CD4-positive, alpha-beta memory T cell (primary cell): ENCODE results near the gene METTL1. TPM values are rescaled to one million over a fixed set of nuclear protein-coding genes. Genes with fewer than 3 reads are reported as not detected.
A peak's percentile ranks its signal among the peaks of the same experiment; 100 is the strongest.

Source experiments
- CTCF ChIA-PET: fragments of 350-600 bp; sonication (Branson Sonifier 250); formaldehyde crosslinking; loops from one replicate; lab custom pipeline; 2021; ENCODE audit warnings: inconsistent platforms; ENCODE audit not compliant: partially characterized antibody; lab: Charles Lee
- POLR2A ChIA-PET: fragments of 350-600 bp; sonication (Branson Sonifier 250); formaldehyde crosslinking; loops from one replicate; lab custom pipeline; 2021; ENCODE audit not compliant: partially characterized antibody; lab: Charles Lee
- DNase-seq, 5 donors: peaks; one replicate each; pipeline versions ENCODE4 v3.0.0 to v3.0.0-alpha.2; 2020 to 2022; ENCODE audit warnings: mixed read lengths in 1 of 5
- H3K27ac ChIP-seq: one replicate; pipeline ENCODE4 v1.7.0; 2013; ENCODE audit warnings: low read depth, low read length
- H3K27me3 ChIP-seq: 2 replicates; pipeline ENCODE4 v1.7.0; 2013; ENCODE audit warnings: mild to moderate bottlenecking, low read length, moderate library complexity; ENCODE audit not compliant: insufficient read depth
- H3K36me3 ChIP-seq: 2 replicates; pipeline ENCODE4 v1.7.0; 2013; ENCODE audit warnings: mild to moderate bottlenecking, low read length, moderate library complexity; ENCODE audit not compliant: insufficient read depth
- H3K4me1 ChIP-seq: 2 replicates; pipeline ENCODE4 v1.7.0; 2013; ENCODE audit warnings: mild to moderate bottlenecking, low read length, moderate library complexity; ENCODE audit not compliant: insufficient read depth
- H3K4me3 ChIP-seq, 2 donors: one replicate each; pipeline ENCODE4 v1.7.0; 2013; ENCODE audit warnings: low read length in 2 of 2, mild to moderate bottlenecking in 1 of 2
- H3K9me3 ChIP-seq, 2 donors: one replicate each; pipeline ENCODE4 v1.7.0; 2013; ENCODE audit warnings: low read length in 2 of 2, control low read depth in 1 of 2; ENCODE audit not compliant: control insufficient read depth in 1 of 2
- H3K27ac Mint-ChIP-seq, 7 donors: one replicate each; pipeline ENCODE4 v1.8.0; 2020 to 2021; ENCODE audit warnings: mixed read lengths in 7 of 7, mild to moderate bottlenecking in 6 of 7, inconsistent platforms in 3 of 7, moderate library complexity in 3 of 7
- H3K27me3 Mint-ChIP-seq, 2 donors: one replicate each; pipeline ENCODE4 v1.8.0; 2020 to 2021; ENCODE audit warnings: mixed read lengths in 2 of 2
- H3K36me3 Mint-ChIP-seq, 2 donors: one replicate each; pipeline ENCODE4 v1.8.0; 2020 to 2021; ENCODE audit warnings: mixed read lengths in 2 of 2, inconsistent platforms in 1 of 2, mild to moderate bottlenecking in 1 of 2
- H3K4me1 Mint-ChIP-seq, 4 donors: one replicate each; pipeline ENCODE4 v1.8.0; 2020 to 2021; ENCODE audit warnings: mixed read lengths in 4 of 4, mild to moderate bottlenecking in 1 of 4
- H3K4me3 Mint-ChIP-seq, 8 donors: one replicate each; pipeline ENCODE4 v1.8.0; 2020 to 2021; ENCODE audit warnings: mixed read lengths in 8 of 8, mild to moderate bottlenecking in 7 of 8, moderate library complexity in 6 of 8, inconsistent platforms in 3 of 8
- H3K9me3 Mint-ChIP-seq, 8 donors: one replicate each; pipeline ENCODE4 v1.8.0; 2020 to 2021; ENCODE audit warnings: mixed read lengths in 8 of 8, mild to moderate bottlenecking in 5 of 8, inconsistent platforms in 3 of 8, moderate library complexity in 1 of 8
- intact Hi-C: fragments of 100-400 bp; cut with micrococcal nuclease; formaldehyde crosslinking; loops from one replicate; pipeline ENCODE4 v1.15.1; 2023
- polyA plus RNA-seq, 2 donors: library from polyadenylated mRNA; unstranded; fragments of 300-500 nt; fragmentation: Illumina TruSeq; gene quantifications; one replicate each; pipeline ENCODE4 v1.2.3, GENCODE V29; 2021
- total RNA-seq, 2 experiments: library from RNA; stranded (reverse); gene quantifications; one replicate each; pipeline ENCODE4 v1.2.3, GENCODE V29; 2021

Gene METTL1
- total and polyA plus RNA-seq, 4 experiments from 2014 or later: 9.9 to 19.1 (median 13.6) TPM

DNA sequence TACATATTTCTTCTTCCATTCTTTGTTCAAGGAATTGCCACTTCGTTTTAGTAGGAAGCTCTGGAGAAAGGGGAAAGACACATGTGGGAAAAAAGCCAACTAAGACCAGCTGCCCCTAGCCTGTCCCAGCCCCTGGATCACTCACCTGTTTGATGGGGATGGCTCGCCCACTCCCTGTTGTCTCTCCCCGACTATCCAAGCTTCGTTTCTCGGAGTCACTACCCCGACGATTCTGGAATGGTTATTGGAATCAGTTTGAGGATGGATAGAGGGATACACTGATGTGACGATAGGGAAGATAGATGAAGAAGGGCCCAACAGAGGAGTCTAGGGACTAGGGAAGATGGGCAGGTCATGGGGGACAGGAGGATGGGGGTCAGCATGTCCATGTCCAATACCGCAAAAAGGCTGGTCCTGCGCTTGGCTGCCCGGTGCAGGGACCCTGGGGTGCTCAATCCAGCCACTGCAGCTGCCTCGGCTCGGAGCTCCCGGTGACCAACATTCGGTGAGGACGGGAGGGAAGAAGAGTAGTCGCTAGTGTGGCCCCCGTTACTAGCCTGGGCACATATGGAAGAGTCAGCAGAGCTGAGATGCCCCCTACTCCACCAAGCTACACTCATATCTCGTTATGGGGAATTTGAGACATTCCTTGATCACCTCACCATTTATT is 40.4 kb downstream of the METTL1 start:
- peaks cover 84% of the 10 kb centered on the region for H3K36me3 ChIP-seq
- no peaks in the 10 kb centered on the region for H3K27me3 ChIP-seq
- H3K4me1 ChIP-seq: peaks cover 2% of the 10 kb centered on the region
- intact Hi-C loops: no loop called here
- H3K27me3 Mint-ChIP-seq: no peaks in the 10 kb centered on the region
- ChIA-PET CTCF (interaction anchor here (0.5 to 2.7 kb wide), 3 partner anchors 10 to 87 kb away, joined by 3 to 9 read pairs (median 4); no protein-coding TSS in a partner anchor), POLR2A (interaction anchor here (0.6 to 1.9 kb wide), 6 partner anchors 9 to 50 kb away, joined by 3 to 6 read pairs (median 3); partner anchors contain the start of gene TSPAN31)
- H3K4me3 Mint-ChIP-seq: no peak overlapping the region
- H3K4me1 Mint-ChIP-seq: peaks cover 12 to 19% (median 15%) of the 10 kb centered on the region in 4 donors
- no peak overlapping the region for H3K27ac ChIP-seq
- H3K4me3 ChIP-seq: no peak overlapping the region
- H3K9me3 Mint-ChIP-seq: peaks cover 0 to 1% (median 0%) of the 10 kb centered on the region in 8 donors
- DNase-seq: no peak
- peaks cover 49 to 77% of the 10 kb centered on the region in 2 donors for H3K36me3 Mint-ChIP-seq
- H3K9me3 ChIP-seq: no peaks in the 10 kb centered on the region
- H3K27ac Mint-ChIP-seq: peak overlapping the region in 2 of 7 donors; percentile 23 to 61

DNA sequence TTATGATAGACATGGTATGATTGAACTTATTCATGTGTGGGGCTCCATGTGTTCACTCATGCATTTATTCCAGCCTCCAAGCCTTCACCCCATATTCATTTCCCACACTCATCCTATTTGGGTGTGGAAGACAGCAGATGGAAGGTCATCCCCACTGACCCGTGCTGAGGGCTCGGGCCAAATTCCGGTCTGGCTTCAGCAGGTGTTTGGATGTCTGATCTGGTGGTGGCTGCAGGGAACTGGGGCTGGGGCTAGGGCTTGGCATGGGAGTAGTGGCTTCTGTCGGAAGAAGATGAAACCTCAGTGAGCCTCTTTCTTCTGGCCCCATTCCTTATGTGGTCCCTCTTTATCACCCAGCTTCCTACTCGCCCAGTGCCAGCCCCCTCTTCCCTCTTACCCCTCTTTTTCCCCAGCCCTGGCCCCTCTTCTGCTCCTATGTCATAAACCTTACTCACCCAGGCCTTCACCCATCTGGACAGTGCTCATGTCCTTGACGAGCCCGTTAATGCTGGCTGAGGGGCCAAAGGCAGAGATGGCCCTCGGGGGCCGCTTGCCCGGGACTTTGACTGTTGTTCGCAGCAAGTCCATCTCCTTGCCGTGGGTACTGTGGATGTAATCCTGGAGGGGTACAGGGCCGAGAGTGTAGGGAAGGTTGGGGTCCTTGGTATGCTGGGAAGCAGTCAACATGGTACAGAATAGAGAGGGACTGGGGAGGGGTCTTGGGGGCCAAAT is 41.4 kb downstream of the METTL1 start:
- ChIA-PET CTCF (interaction anchor here (1.9 kb wide), 1 partner anchor 26 kb away, joined by 4 read pairs; no protein-coding TSS in a partner anchor), POLR2A (interaction anchor here (1.9 to 3.1 kb wide), 2 partner anchors 11 to 14 kb away, joined by 5 to 16 read pairs; partner anchors contain the start of gene TSPAN31)
- no peaks in the 10 kb centered on the region for H3K4me1 ChIP-seq
- no peak overlapping the region for H3K4me3 ChIP-seq
- peaks cover 49 to 75% of the 10 kb centered on the region in 2 donors for H3K36me3 Mint-ChIP-seq
- no peak for DNase-seq
- no peak overlapping the region for H3K27ac ChIP-seq
- H3K27ac Mint-ChIP-seq: peak overlapping the region in 6 of 7 donors; percentile 11 to 81 (median 26)
- no peaks in the 10 kb centered on the region for H3K27me3 Mint-ChIP-seq
- H3K4me1 Mint-ChIP-seq: peaks cover 10 to 18% (median 13%) of the 10 kb centered on the region in 4 donors
- H3K4me3 Mint-ChIP-seq: no peak overlapping the region
- no peaks in the 10 kb centered on the region for H3K9me3 ChIP-seq
- no peaks in the 10 kb centered on the region for H3K27me3 ChIP-seq
- no peaks in the 10 kb centered on the region for H3K9me3 Mint-ChIP-seq
- intact Hi-C loops: no loop called here
- H3K36me3 ChIP-seq: peaks cover 86% of the 10 kb centered on the region

DNA sequence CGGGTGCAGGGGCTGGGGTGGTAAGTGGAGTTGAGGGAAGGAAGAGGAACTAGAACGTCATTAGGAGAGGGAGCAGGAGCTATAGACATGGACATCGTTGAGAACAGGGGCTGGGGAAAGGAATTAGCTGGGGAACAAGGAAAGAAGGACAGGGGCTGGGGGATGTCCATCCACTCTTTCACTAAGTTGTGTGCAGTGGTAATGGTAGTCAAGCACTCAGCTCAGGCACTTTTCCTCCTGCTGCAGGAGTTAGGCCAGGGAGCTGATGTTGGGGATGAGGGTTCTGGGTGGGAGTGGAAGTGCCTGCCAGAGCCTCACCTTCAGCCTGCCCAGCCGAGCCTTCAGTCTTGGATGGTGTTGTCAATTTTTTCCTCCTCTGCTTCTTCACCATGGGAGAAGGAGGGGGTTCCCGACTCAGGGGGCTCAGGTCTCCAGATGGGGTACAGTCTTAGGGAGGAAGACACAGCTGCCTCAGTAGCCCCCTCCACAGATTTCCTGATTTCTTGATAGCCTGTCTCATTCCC is 42.5 kb downstream of the METTL1 start:
- peaks cover 8 to 15% (median 13%) of the 10 kb centered on the region in 4 donors for H3K4me1 Mint-ChIP-seq
- CTCF ChIA-PET: no interaction called here
- POLR2A ChIA-PET: interaction anchor here (3.1 kb wide), 1 partner anchor 12 kb away, joined by 16 read pairs; no protein-coding TSS in a partner anchor

DNA sequence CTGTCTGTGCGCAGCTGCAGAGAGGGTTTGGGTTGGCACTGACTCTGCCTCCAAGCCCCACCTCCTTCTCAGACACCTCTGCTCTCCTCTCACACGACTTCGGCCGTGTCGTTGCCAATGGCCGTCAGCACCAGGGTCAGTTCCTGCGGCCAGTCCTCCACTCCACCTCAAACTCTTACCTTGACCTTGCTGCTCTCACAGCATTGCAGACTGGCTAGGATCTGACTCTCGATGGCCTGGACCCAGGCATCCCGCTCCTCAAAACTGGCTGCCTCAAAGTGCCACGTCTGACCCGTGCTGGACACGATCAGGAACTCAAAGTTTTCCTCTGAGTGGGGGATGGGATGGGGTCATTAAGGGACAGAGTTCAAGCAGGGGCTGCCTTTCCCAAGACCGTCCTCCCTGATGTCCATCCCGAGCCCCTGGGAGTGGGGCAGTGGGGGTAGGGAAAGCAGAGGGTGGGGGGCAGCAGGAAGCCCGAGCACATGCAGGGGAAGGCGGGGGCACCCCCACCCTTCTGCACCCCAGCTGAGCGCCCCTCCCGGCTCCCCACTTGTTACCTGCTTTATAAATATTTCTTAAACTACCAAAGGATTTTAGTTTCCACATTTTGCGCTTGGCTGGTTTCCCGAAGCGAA is 44.0 kb downstream of the METTL1 start:
- CTCF ChIA-PET: no interaction called here

More for the DNA sequence above, 42.5 kb downstream of the METTL1 start:
- H3K27me3 Mint-ChIP-seq: no peaks in the 10 kb centered on the region
- Histone ChIP-seq H3K4me1 (no peaks in the 10 kb centered on the region), H3K36me3 (peaks cover 75% of the 10 kb centered on the region), H3K4me3 (no peak overlapping the region), H3K27me3 (no peaks in the 10 kb centered on the region), H3K9me3 (no peaks in the 10 kb centered on the region), H3K27ac (no peak overlapping the region)
- intact Hi-C loops: no loop called here
- peak overlapping the region in 5 of 7 donors; percentile 19 to 57 (median 56) for H3K27ac Mint-ChIP-seq
- no peak for DNase-seq
- no peaks in the 10 kb centered on the region for H3K9me3 Mint-ChIP-seq
- H3K4me3 Mint-ChIP-seq: no peak overlapping the region
- H3K36me3 Mint-ChIP-seq: peaks cover 44 to 70% of the 10 kb centered on the region in 2 donors

DNA sequence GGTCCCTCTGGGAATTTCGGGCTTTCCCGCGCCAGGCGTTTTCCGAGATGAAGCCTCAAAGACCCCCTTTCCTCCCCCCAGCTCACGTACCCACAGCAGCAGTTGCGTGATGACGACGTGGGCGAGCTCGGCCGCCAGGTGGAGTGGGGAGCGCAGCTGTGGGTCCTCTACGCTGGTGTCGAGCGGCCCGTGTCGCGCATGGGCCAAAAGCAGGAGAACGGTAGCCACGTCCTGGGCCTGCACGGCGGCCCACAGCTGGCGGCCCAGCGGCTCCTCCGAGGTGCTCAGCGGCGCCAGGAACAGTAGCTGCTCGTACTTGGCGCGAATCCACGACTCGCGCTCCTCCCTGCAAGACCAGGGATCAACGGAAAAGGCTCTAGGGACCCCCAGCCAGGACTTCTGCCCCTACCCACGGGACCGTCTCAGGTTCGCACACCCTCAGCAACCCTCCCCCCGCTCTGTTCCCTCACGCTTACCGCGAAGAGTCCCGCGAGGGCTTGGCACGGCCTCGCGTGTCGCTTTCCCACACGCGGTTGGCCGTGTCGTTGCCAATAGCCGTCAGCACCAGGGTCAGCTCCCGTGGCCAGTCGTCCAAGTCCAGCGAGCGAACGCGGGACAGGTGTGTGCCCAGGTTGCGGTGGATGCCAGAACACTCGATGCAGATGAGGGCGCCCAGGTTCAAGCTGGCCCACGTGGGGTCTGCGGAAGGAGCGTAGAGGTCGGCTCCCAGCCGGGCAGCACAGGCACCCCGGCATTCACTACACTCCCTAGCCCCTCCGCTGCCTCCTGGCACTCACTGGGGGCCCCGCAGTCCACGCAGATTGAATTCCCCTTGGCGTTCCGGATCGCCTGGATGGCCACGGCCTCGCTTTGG is 44.8 kb downstream of the METTL1 start:
- peaks cover 52% of the 10 kb centered on the region for H3K36me3 ChIP-seq
- H3K4me1 Mint-ChIP-seq: peaks cover 16 to 31% (median 17%) of the 10 kb centered on the region in 4 donors
- POLR2A ChIA-PET: interaction anchor here (1.1 to 3.1 kb wide), 2 partner anchors 14 to 33 kb away, joined by 5 to 16 read pairs; partner anchors contain the start of gene OS9
- no peaks in the 10 kb centered on the region for H3K27me3 ChIP-seq
- H3K27ac Mint-ChIP-seq: no peak overlapping the region
- no peak overlapping the region for H3K27ac ChIP-seq
- H3K4me3 ChIP-seq: no peak overlapping the region
- intact Hi-C loops: no loop called here
- H3K36me3 Mint-ChIP-seq: peaks cover 36 to 58% of the 10 kb centered on the region in 2 donors
- H3K9me3 Mint-ChIP-seq: no peaks in the 10 kb centered on the region
- DNase-seq: no peak
- no peaks in the 10 kb centered on the region for H3K9me3 ChIP-seq
- H3K27me3 Mint-ChIP-seq: no peaks in the 10 kb centered on the region
- CTCF ChIA-PET: interaction anchor here (1.6 to 1.8 kb wide), 3 partner anchors 14 to 29 kb away, joined by 5 to 8 read pairs (median 8); partner anchors contain the start of gene TSPAN31
- no peaks in the 10 kb centered on the region for H3K4me1 ChIP-seq
- H3K4me3 Mint-ChIP-seq: no peak overlapping the region

More for the DNA sequence above, 44.0 kb downstream of the METTL1 start:
- H3K27me3 ChIP-seq: no peaks in the 10 kb centered on the region
- Mint-ChIP-seq H3K36me3 (peaks cover 42 to 65% of the 10 kb centered on the region in 2 donors), H3K4me3 (no peak overlapping the region), H3K4me1 (peaks cover 13 to 28% (median 15%) of the 10 kb centered on the region in 4 donors), H3K27ac (peak overlapping the region in 1 of 7 donors; percentile 84), H3K9me3 (no peaks in the 10 kb centered on the region), H3K27me3 (no peaks in the 10 kb centered on the region)
- POLR2A ChIA-PET: interaction anchor here (3.1 kb wide), 1 partner anchor 14 kb away, joined by 16 read pairs; no protein-coding TSS in a partner anchor
- peak in 1 of 5 donors; percentile 22 for DNase-seq
- no peak overlapping the region for H3K27ac ChIP-seq
- no peak overlapping the region for H3K4me3 ChIP-seq
- H3K9me3 ChIP-seq: no peaks in the 10 kb centered on the region
- no peaks in the 10 kb centered on the region for H3K4me1 ChIP-seq
- intact Hi-C loops: no loop called here
- H3K36me3 ChIP-seq: peaks cover 60% of the 10 kb centered on the region
